SJCRH30 (cell line): Measurements from ENCODE around the gene MMS19. TPM values are rescaled to one million over a fixed set of nuclear protein-coding genes. Genes with fewer than 3 reads are reported as not detected.
A peak's percentile ranks its signal among the peaks of the same experiment; 100 is the strongest.

Experiments
- DNase-seq, 2 experiments: peaks; one replicate each; pipeline ENCODE4 v3.0.0-alpha.2; 2015 to 2020
- H3K27ac ChIP-seq: fragments of 250-450 bp; sonication (Bioruptor Pico); 2 replicates; pipeline ENCODE4 v1.5.1; 2020; ENCODE audit warnings: mild to moderate bottlenecking, moderate library complexity
- H3K27me3 ChIP-seq: fragments of 250-450 bp; sonication (Bioruptor Pico); 2 replicates; pipeline ENCODE4 v1.5.1; 2020; ENCODE audit warnings: mild to moderate bottlenecking, moderate library complexity
- H3K36me3 ChIP-seq: fragments of 250-450 bp; sonication (Bioruptor Pico); 2 replicates; pipeline ENCODE4 v1.5.1; 2020; ENCODE audit warnings: mild to moderate bottlenecking, moderate library complexity
- H3K4me1 ChIP-seq: fragments of 250-450 bp; sonication (Bioruptor Pico); 2 replicates; pipeline ENCODE4 v1.5.1; 2020; ENCODE audit warnings: mild to moderate bottlenecking, moderate library complexity
- H3K4me3 ChIP-seq: fragments of 250-450 bp; sonication (Bioruptor Pico); 2 replicates; pipeline ENCODE4 v1.5.1; 2020; ENCODE audit warnings: mild to moderate bottlenecking, moderate library complexity
- H3K9me3 ChIP-seq: fragments of 250-450 bp; sonication (Bioruptor Pico); replicated peaks from 2 replicates; pipeline ENCODE4 v1.5.1; 2020; ENCODE audit warnings: mild to moderate bottlenecking, moderate library complexity
- total RNA-seq: library from RNA; depleted of rRNA; stranded (reverse); fragments of >200 nt; shearing (Covaris generic); gene quantifications from 2 replicates; pipeline ENCODE4 v1.2.3, GENCODE V29; 2014; rRNA removed

Gene MMS19, protein sequence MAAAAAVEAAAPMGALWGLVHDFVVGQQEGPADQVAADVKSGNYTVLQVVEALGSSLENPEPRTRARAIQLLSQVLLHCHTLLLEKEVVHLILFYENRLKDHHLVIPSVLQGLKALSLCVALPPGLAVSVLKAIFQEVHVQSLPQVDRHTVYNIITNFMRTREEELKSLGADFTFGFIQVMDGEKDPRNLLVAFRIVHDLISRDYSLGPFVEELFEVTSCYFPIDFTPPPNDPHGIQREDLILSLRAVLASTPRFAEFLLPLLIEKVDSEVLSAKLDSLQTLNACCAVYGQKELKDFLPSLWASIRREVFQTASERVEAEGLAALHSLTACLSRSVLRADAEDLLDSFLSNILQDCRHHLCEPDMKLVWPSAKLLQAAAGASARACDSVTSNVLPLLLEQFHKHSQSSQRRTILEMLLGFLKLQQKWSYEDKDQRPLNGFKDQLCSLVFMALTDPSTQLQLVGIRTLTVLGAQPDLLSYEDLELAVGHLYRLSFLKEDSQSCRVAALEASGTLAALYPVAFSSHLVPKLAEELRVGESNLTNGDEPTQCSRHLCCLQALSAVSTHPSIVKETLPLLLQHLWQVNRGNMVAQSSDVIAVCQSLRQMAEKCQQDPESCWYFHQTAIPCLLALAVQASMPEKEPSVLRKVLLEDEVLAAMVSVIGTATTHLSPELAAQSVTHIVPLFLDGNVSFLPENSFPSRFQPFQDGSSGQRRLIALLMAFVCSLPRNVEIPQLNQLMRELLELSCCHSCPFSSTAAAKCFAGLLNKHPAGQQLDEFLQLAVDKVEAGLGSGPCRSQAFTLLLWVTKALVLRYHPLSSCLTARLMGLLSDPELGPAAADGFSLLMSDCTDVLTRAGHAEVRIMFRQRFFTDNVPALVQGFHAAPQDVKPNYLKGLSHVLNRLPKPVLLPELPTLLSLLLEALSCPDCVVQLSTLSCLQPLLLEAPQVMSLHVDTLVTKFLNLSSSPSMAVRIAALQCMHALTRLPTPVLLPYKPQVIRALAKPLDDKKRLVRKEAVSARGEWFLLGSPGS
- 77.3 and 83.7 TPM in 2 replicates for total RNA-seq

DNA sequence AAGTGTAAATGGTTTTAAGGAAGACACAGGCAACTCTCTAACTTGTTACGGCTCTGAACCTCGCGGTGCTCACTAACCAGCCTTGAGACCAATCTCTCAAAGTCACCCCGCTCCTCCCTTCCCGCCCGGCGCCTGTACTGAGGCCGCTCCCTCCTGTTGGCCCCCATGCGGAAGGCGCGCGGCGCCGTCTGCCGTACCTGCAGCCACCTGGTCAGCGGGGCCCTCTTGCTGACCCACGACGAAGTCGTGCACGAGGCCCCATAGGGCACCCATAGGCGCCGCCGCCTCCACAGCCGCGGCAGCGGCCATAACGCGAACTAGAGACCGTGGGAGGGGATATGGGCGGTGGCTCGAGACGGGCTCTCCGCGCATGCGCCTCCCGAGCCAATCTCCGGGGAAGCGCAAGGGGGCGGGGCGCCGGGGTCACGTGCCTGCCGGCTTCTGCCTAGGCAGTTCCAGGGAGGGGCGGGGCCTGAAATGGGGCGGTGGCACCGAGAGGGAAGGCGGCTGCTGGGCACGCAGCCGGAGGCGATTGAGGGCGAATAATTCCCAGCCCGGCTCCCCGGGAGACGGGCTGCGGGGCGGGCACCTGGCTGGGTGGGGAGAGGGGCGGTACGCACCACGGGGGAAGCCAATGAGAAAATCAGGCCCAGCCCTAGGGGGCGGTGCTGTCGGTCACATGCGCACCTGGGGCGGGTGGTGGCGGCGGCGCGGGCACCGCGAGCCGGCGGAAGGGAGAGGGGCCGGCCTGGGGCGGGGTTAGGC, at the start of gene MMS19:
MMS19 (minus strand) TSS at position 347 of the 765 bp plus-strand sequence; CDS start at position 309, 38 bp downstream.
- H3K27me3 ChIP-seq, result no peaks in the 10 kb centered on the region
- DNase-seq, result peak; percentile 99 to 100
- H3K9me3 ChIP-seq, result no peaks in the 10 kb centered on the region
- H3K4me3 ChIP-seq, result peak within 1 kb of the TSS; percentile 95
- no peaks in the 10 kb centered on the region for H3K36me3 ChIP-seq
- peak within 1 kb of the TSS; percentile 75 for H3K27ac ChIP-seq
- peaks cover 8% of the 10 kb centered on the region for H3K4me1 ChIP-seq

DNA sequence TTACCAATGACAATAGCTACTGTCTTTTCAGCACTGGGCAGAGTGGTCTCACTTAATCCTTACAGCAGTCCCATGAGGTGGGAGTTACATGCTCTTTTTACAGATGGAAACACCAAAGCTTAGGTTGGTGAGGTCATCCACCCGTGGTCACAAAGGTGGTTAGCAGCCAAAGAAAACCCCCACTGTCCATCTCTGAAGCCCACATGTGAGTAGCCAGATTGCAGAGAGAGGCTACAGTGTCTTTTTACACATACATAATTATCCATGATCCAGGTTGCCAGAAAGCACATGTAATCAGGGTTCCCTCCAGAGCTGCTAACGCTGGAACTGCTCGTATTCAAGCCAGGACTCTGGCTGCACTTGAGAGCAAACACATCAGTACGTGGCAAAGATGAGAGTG, 49.7 kb upstream of the MMS19 start:
- no peak overlapping the region for H3K27ac ChIP-seq
- H3K36me3 ChIP-seq, result no peaks in the 10 kb centered on the region
- DNase-seq, result peak; percentile 47 to 66
- H3K4me1 ChIP-seq, result peaks cover 55% of the 10 kb centered on the region
- H3K4me3 ChIP-seq, result no peak overlapping the region
- H3K9me3 ChIP-seq, result no peaks in the 10 kb centered on the region
- H3K27me3 ChIP-seq, result no peaks in the 10 kb centered on the region

GRCh38 chr10:97547271-97547600, 49.0 kb upstream of the MMS19 start:
- Histone ChIP-seq H3K27ac (peak overlapping the region; percentile 33), H3K4me1 (peaks cover 62% of the 10 kb centered on the region), H3K36me3 (no peaks in the 10 kb centered on the region), H3K4me3 (no peak overlapping the region), H3K27me3 (no peaks in the 10 kb centered on the region), H3K9me3 (no peaks in the 10 kb centered on the region)
- no peak for DNase-seq

GRCh38 chr10:97546456-97547270, 48.4 kb upstream of the MMS19 start:
- peak overlapping the region; percentile 33 for H3K27ac ChIP-seq
- H3K36me3 ChIP-seq, result no peaks in the 10 kb centered on the region
- H3K27me3 ChIP-seq, result no peaks in the 10 kb centered on the region
- H3K4me3 ChIP-seq, result no peak overlapping the region
- peak in 1 of 2 experiments; percentile 56 for DNase-seq
- no peaks in the 10 kb centered on the region for H3K9me3 ChIP-seq
- H3K4me1 ChIP-seq, result peaks cover 68% of the 10 kb centered on the region

GRCh38 chr10:97543025-97543546, 44.9 kb upstream of the MMS19 start:
- H3K27ac ChIP-seq, result peak overlapping the region; percentile 93
- H3K9me3 ChIP-seq, result no peaks in the 10 kb centered on the region
- no peak overlapping the region for H3K4me3 ChIP-seq
- peaks cover 47% of the 10 kb centered on the region for H3K4me1 ChIP-seq
- DNase-seq, result peak; percentile 91 to 92
- H3K27me3 ChIP-seq, result no peaks in the 10 kb centered on the region
- no peaks in the 10 kb centered on the region for H3K36me3 ChIP-seq

GRCh38 chr10:97542169-97543024, 44.2 kb upstream of the MMS19 start:
- peak overlapping the region; percentile 93 for H3K27ac ChIP-seq
- H3K4me3 ChIP-seq, result no peak overlapping the region
- no peaks in the 10 kb centered on the region for H3K27me3 ChIP-seq
- peak; percentile 82 to 84 for DNase-seq
- H3K4me1 ChIP-seq, result peaks cover 40% of the 10 kb centered on the region
- no peaks in the 10 kb centered on the region for H3K36me3 ChIP-seq
- no peaks in the 10 kb centered on the region for H3K9me3 ChIP-seq

DNA sequence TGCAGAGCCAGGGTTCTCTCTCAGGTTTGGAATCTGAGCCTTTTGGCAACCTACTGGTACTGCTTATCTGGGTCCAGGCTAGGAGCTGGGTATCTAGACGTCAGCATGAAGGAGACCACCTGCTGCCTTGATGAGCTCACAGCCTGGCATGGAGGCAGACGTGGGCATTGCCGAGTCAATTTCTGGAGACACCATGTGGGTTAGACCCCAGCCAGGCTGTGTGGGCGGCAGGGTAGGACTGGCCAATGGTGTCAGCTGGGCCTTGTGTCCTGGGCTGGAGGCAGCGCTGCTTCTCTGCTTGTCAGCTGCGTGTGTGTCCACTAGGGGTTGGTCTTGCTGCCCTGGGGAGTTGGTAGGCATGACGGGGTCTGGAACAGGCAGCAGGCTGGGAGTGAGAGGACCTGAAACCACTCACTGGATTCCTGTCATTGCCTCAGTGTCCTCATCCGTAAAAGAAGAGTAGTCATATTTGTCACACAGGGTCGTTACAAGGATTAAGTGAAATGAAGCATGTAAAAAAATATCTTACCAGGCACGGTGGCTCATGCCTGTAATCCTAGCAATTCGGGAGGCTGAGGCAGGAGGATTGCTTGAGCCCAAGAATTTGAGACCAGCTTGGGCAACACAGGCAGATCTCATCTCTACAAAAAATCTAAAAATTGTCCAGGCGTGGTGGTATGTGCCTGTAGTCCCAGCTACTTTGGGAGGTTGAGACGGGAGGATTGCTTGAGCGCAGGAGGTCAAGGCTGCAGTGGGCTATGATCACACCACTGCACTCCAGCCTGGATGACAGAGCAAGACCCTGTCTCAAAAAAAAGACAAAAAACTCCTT, 42.7 kb upstream of the MMS19 start:
- no peak overlapping the region for H3K27ac ChIP-seq
- peaks cover 31% of the 10 kb centered on the region for H3K4me1 ChIP-seq
- H3K36me3 ChIP-seq, result no peaks in the 10 kb centered on the region
- no peaks in the 10 kb centered on the region for H3K27me3 ChIP-seq
- DNase-seq, result no peak
- no peaks in the 10 kb centered on the region for H3K9me3 ChIP-seq
- H3K4me3 ChIP-seq, result no peak overlapping the region

DNA sequence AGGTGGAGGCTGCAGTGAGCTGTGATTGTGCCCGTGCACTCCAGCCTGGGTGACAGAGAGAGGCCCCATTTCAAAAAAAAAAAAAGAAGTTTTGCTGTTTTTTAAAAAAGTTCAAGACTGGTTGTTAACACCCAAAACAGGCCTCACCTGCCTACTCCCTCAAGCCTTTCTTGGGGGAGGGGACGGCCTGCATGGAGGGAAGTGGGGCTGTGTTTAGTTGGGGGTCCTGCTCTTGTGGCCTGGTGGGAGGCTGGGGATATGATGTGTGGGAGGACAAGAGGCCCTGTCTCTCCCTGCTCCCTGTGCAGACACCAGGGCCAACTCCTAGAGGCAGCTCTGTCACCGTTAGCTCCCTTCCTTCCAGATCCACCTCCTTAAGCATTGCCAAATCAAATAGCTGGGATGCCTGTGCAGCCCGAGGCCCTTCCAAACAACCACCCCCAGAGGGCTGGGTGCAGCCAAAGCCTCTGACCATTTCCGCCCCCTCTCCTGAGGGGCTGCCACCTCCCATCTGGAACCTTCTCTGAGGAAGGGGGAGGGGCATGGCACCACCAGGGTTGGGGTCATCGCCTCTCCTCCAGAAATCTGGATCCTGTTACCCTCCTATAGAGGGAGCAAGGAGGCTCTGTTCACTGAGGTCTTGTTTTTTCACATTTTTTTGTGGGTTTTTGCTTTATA, 41.4 kb upstream of the MMS19 start:
- Histone ChIP-seq H3K9me3 (no peaks in the 10 kb centered on the region), H3K27me3 (no peaks in the 10 kb centered on the region), H3K27ac (no peak overlapping the region), H3K36me3 (no peaks in the 10 kb centered on the region), H3K4me1 (peaks cover 31% of the 10 kb centered on the region), H3K4me3 (no peak overlapping the region)
- no peak for DNase-seq

- no peak overlapping the region for H3K4me3 ChIP-seq
- H3K9me3 ChIP-seq, result no peaks in the 10 kb centered on the region
- no peak for DNase-seq
- no peaks in the 10 kb centered on the region for H3K27me3 ChIP-seq
- H3K27ac ChIP-seq, result no peak overlapping the region
- H3K36me3 ChIP-seq, result no peaks in the 10 kb centered on the region
- peaks cover 33% of the 10 kb centered on the region for H3K4me1 ChIP-seq
These were observed 40.6 kb upstream of the MMS19 start for GRCh38 chr10:97538839-97539238.

DNA sequence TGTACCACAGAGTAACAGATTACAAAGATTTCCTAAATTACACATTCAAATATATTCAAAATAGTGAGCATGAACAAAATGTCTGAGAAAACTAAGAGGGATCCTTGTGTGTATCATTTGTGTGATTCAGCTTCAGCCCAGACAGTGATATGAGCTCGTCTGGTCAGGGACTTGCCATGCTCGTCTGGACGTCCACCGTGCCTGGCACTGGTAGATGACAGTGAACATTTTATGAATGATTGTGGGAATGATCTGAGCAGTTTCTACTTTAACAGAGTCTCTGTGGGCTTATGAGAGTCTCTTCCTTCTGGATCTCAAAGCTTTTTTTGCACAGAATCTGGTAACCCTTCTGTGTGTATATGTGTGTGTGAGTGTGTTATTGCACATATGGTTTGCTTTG, 40.2 kb upstream of the MMS19 start:
- DNase-seq, result no peak
- Histone ChIP-seq H3K27ac (no peak overlapping the region), H3K4me3 (no peak overlapping the region), H3K27me3 (no peaks in the 10 kb centered on the region), H3K9me3 (no peaks in the 10 kb centered on the region), H3K4me1 (peaks cover 31% of the 10 kb centered on the region), H3K36me3 (no peaks in the 10 kb centered on the region)

DNA sequence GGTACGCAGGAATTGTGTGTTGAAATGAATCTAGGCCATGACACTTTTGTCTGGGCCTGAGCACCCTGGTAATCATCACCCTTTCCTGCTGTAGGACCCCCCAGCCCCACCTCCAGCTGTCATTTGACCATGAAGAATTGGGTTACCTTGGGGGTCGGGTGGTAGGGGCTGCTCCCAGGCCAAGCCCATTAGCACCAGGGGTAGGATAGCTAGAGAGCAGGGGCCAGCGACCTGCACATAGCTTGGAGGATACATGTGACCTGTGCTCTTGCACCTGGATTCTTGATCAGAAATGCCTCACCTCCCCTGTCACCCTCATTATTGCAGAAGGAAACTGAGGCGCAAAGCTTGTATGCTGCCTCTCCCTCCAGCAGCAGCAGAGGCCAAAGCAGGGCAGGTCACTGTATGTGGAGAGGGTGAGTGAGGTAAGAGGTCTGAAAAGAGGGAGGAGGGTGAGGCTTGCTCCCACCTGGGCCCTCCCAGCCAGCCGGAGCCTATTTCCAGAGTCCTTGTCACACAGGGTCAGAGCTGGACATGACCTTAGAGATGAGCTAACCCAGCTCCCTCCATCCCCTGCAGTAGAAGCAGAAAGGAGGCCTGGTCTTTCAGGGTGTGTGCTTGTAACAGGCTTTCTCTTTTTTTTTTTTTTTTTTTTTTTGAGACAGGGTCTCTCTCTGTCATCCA, 39.1 kb upstream of the MMS19 start:
- no peaks in the 10 kb centered on the region for H3K9me3 ChIP-seq
- no peaks in the 10 kb centered on the region for H3K27me3 ChIP-seq
- peaks cover 21% of the 10 kb centered on the region for H3K4me1 ChIP-seq
- no peak overlapping the region for H3K27ac ChIP-seq
- DNase-seq, result no peak
- no peaks in the 10 kb centered on the region for H3K36me3 ChIP-seq
- no peak overlapping the region for H3K4me3 ChIP-seq
